Left lung (tissue), 10 donors: ENCODE data around the gene NAA15. TPM values are rescaled to one million over a fixed set of nuclear protein-coding genes. Genes with fewer than 3 reads are reported as not detected.
A peak's percentile ranks its signal among the peaks of the same experiment; 100 is the strongest.

Source experiments
- ATAC-seq: fragments of 200-7000 bp; cut with Tn5 transposase; one replicate; pipeline ENCODE4 v1.9.1; 2020; ENCODE audit warnings: moderate library complexity
- DNase-seq, 4 donors: peaks; one replicate each; pipeline ENCODE4 v3.0.0-alpha.2; 2013 to 2020
- H3K27ac ChIP-seq, 2 donors: fragments of 200-600 bp; sonication (generic) in 1 of 2; one replicate each; pipeline versions ENCODE4 v1.5.0 to v1.8.0; 2020 to 2021
- H3K27me3 ChIP-seq, 2 donors: fragments of 200-600 bp; sonication (generic) in 1 of 2; one replicate each; pipeline versions ENCODE4 v1.5.0 to v1.8.0; 2020 to 2021
- H3K36me3 ChIP-seq, 2 donors: fragments of 200-600 bp; sonication (generic) in 1 of 2; one replicate each; pipeline versions ENCODE4 v1.5.0 to v1.8.0; 2020 to 2021
- H3K4me1 ChIP-seq, 2 donors: fragments of 200-600 bp; one replicate each; pipeline ENCODE4 v1.8.0; 2021
- H3K4me3 ChIP-seq, 2 donors: fragments of 200-600 bp; sonication (generic) in 1 of 2; one replicate each; pipeline versions ENCODE4 v1.5.0 to v1.8.0; 2020 to 2021; ENCODE audit warnings: mild to moderate bottlenecking in 1 of 2
- H3K9me3 ChIP-seq, 2 donors: fragments of 200-600 bp; sonication (generic) in 1 of 2; one replicate each; pipeline versions ENCODE4 v1.5.0 to v1.8.0; 2020 to 2021
- intact Hi-C, 2 donors: fragments of 100-400 bp; cut with DNase I; formaldehyde crosslinking; loops; one replicate each; pipeline versions ENCODE4 v1.11.2 to v1.14.2; 2022
- polyA plus RNA-seq, 6 donors: library from polyadenylated mRNA; unstranded; fragments of 120-200 nt; gene quantifications; one replicate each; pipeline ENCODE4 v1.2.1, GENCODE V29; 2013; ENCODE audit not compliant: insufficient read length in 6 of 6
- total RNA-seq, 2 donors: library from RNA; stranded (reverse); fragmentation: NEBNext Ultra II Directional; extraction: Animal tissue kit (Norgen Biotek cat#: 25700); gene quantifications; one replicate each; pipeline ENCODE4 v1.2.1, GENCODE V29; 2021
- TF ChIP-seq, protein P1 (sequence below), 2 donors: fragments of 200-600 bp; sonication (generic) in 1 of 2; IDR thresholded peaks; one replicate each; pipeline versions ENCODE4 v1.5.0 to v1.8.0; 2021; ENCODE audit warnings: antibody characterized with exemption in 2 of 2
- donor health status: DM: no; HTN: yes; CAD: no.
- donor health status: DM: no; HTN: no; CAD: no.

NAA15 gene
- total and polyA plus RNA-seq, 8 donors = 30.0 to 49.6 (median 32.8) TPM

- peak in 3 of 4 donors; percentile 16 to 82 (median 17) for DNase-seq
- TF ChIP-seq, protein P1, sequence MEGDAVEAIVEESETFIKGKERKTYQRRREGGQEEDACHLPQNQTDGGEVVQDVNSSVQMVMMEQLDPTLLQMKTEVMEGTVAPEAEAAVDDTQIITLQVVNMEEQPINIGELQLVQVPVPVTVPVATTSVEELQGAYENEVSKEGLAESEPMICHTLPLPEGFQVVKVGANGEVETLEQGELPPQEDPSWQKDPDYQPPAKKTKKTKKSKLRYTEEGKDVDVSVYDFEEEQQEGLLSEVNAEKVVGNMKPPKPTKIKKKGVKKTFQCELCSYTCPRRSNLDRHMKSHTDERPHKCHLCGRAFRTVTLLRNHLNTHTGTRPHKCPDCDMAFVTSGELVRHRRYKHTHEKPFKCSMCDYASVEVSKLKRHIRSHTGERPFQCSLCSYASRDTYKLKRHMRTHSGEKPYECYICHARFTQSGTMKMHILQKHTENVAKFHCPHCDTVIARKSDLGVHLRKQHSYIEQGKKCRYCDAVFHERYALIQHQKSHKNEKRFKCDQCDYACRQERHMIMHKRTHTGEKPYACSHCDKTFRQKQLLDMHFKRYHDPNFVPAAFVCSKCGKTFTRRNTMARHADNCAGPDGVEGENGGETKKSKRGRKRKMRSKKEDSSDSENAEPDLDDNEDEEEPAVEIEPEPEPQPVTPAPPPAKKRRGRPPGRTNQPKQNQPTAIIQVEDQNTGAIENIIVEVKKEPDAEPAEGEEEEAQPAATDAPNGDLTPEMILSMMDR (IDR thresholded peaks at IDR 0.05) = no peak
- peaks cover 8 to 16% of the 10 kb centered on the region in 2 donors for H3K4me1 ChIP-seq
- intact Hi-C loops = no loop called here
- no peaks in the 10 kb centered on the region for H3K36me3 ChIP-seq
- H3K27me3 ChIP-seq = peaks cover 39 to 69% of the 10 kb centered on the region in 2 donors
- no peak within 1 kb of the TSS for H3K27ac ChIP-seq
- H3K4me3 ChIP-seq = peak within 1 kb of the TSS; percentile 21 to 32
- peaks cover 0 to 4% of the 10 kb centered on the region in 2 donors for H3K9me3 ChIP-seq
- ATAC-seq = peak; percentile 79
These were observed 21.3 kb upstream of the NAA15 start, which contains the start of gene MGARP for GRCh38 chr4:139279760-139280620. Gene MGARP, minus strand, starts transcription at chr4:139280225. Its CDS starts 67 bp downstream, at chr4:139280158.

- peaks cover 0 to 4% of the 10 kb centered on the region in 2 donors for H3K9me3 ChIP-seq
- DNase-seq = no peak
- no peak for ATAC-seq
- H3K36me3 ChIP-seq = no peaks in the 10 kb centered on the region
- peaks cover 32 to 48% of the 10 kb centered on the region in 2 donors for H3K27me3 ChIP-seq
- intact Hi-C loops = no loop called here
- peaks cover 8 to 16% of the 10 kb centered on the region in 2 donors for H3K4me1 ChIP-seq
- TF ChIP-seq, protein P1 (IDR thresholded peaks at IDR 0.05) = no peak
- H3K4me3 ChIP-seq = no peak overlapping the region
- no peak overlapping the region for H3K27ac ChIP-seq
These were observed 19.1 kb upstream of the NAA15 start for GRCh38 chr4:139282065-139282720.

DNA sequence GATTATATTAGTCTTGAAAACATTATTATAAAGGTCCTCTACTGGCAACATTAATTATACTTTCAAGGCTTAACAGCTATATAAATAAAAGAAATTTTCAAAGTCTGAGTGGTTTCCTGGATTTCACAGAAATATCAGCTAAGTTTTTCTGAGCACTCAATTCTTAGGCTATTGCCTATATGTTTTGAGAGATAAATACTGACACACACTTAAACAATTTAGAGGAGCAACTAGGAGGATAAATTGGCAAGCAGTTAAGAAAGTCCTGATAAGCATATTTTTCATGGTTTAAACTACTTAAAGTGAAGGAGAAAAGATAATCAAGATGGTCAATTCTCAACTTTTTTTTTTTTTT, 18.6 kb upstream of the NAA15 start:
- intact Hi-C loops = no loop called here
- peaks cover 0 to 4% of the 10 kb centered on the region in 2 donors for H3K9me3 ChIP-seq
- TF ChIP-seq, protein P1 (IDR thresholded peaks at IDR 0.05) = no peak
- peaks cover 27 to 43% of the 10 kb centered on the region in 2 donors for H3K27me3 ChIP-seq
- no peak overlapping the region for H3K4me3 ChIP-seq
- H3K27ac ChIP-seq = no peak overlapping the region
- peaks cover 8 to 16% of the 10 kb centered on the region in 2 donors for H3K4me1 ChIP-seq
- ATAC-seq (no peak), DNase-seq (no peak)
- H3K36me3 ChIP-seq = no peaks in the 10 kb centered on the region

DNA sequence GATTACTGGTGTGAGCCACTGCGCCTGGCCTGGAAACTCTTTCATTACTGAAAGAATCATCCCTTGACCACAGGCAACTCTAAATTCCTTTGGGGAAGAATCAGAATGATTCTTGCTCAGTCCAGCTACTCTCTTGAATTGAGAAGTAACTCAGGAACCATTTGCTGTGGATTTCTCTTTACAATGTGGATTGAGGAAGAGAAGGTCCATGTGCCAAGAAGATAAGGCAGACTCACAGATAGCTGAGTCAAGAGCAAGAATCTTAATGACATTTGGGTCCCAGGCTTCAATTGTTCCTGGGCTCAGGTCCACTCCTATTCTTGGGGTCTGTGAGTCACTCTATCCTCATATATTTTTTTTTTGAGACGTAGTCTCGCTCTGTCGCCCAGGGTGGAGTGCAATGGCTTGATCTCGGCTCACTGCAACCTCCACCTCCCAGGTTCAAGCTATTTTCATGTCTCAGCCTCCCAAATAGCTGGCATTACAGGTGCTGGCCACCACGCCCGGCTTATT, 15.1 kb upstream of the NAA15 start:
- DNase-seq (no peak), ATAC-seq (no peak)
- Histone ChIP-seq H3K27me3 (peaks cover 0 to 7% of the 10 kb centered on the region in 2 donors), H3K4me1 (no peaks in the 10 kb centered on the region), H3K27ac (no peak overlapping the region), H3K9me3 (peaks cover 0 to 4% of the 10 kb centered on the region in 2 donors), H3K4me3 (no peak overlapping the region), H3K36me3 (peaks cover 0 to 32% of the 10 kb centered on the region in 2 donors)
- TF ChIP-seq, protein P1 (IDR thresholded peaks at IDR 0.05) = no peak
- intact Hi-C loops = no loop called here
